ENCODE results near the gene WDR7.

Gene WDR7

GRCh38 chr18:56650944-56651770 is at the start of gene WDR7:
TSS of gene WDR7 (plus strand) at chr18:56651359. CDS start at chr18:56672516, 21,157 bp downstream.
- peak; percentile 99 for DNase-seq (ENCODE audit: low read depth)

DNA sequence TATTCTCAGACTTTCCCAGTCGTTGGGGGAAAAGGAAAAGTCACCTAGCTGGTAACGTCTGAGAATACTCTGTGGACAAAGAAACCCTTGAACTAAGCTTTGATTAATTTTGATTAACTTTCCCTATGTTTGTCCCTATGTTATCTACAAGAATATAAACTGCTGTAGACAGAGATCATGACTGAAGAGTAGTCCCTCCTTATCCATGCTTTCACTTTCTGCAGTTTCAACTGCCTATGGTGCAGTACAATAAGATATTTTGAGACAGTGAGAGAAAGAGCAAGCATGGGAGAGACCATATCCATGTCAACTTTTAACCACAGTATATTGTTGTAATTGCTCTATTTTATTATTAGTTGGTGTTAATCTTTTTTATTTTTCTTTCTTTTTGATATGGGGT is 44.5 kb upstream of the WDR7 start:
- no peak for DNase-seq (ENCODE audit: low read depth)

- DNase-seq (ENCODE audit: low read depth): no peak
Measured at GRCh38 chr18:56615738-56616520, 35.2 kb upstream of the WDR7 start.

GRCh38 chr18:56627991-56628390 is 23.2 kb upstream of the WDR7 start:
- no peak for DNase-seq (ENCODE audit: low read depth)

GRCh38 chr18:56632070-56633022 is 18.8 kb upstream of the WDR7 start:
- DNase-seq (ENCODE audit: low read depth): no peak

DNA sequence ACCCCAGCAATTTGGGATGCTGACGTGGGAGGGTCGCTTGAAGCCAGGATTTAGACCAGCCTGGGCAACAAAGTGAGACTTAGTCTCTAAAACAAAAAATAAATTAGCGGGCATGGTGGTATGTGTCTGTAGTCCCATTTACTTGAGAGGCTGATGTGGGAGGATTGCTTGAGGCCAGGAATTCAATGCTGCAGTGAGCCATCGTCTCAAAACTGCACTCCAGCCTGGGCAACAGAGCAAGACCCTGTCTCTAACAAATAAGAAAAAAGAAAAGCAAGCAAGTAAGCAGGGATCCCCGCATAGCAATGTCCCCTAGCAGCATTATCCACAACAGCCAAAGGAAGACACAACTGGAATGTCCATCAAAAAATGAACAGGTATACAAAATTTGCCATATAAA is 16.2 kb upstream of the WDR7 start:
- DNase-seq (ENCODE audit: low read depth): no peak

GRCh38 chr18:56637176-56637575 is 14.0 kb upstream of the WDR7 start:
- no peak for DNase-seq (ENCODE audit: low read depth)

DNA sequence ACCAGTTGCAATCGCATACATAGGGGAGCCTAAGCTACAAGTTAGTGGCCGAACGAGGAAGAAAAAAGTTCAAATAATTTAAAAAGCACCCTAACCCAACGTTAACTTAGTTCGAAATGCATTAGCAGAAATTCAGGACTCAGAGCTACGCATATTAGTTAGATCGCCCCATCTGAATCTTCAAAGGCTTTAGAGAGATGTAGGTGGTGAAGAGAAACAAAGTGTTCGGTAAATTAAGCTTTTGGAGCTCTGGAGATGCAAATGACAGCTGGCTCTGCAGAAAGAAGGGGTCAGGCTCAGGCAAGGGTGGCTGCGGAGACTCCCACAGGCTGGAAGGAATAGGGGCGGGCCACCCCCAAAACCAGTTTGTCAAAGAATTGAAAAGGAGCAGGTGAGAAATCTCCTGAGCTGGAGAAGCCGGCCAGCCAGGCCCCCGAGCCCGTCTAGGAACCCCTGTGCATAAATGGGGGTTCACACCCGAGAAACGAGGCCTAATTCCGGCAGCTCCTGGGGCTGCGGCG is 13.4 kb upstream of the WDR7 start:
- no peak for DNase-seq (ENCODE audit: low read depth)

GRCh38 chr18:56638232-56639103 is 12.7 kb upstream of the WDR7 start, which contains the start of gene TXNL1:
TSS of gene TXNL1 (minus strand) at chr18:56638592. CDS start at chr18:56638440, 152 bp downstream.
- peak; percentile 98 for DNase-seq (ENCODE audit: low read depth)

DNA sequence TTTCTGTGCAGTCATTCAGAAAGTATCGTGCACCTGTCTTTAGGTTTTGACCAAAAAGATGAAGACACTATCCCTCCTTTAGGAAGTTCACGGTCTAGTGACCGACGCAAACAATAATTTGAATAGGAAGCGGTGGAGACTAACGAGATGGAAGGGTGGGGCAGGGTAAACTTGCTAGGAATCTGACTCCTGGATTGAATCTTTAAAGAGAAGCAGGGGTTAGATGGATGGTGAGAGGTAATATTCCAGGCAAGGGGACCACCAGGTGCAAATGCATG is 12.1 kb upstream of the WDR7 start:
- no peak for DNase-seq (ENCODE audit: low read depth)

- no peak for DNase-seq (ENCODE audit: low read depth)
Measured at GRCh38 chr18:56639571-56639970, 11.6 kb upstream of the WDR7 start.

DNA sequence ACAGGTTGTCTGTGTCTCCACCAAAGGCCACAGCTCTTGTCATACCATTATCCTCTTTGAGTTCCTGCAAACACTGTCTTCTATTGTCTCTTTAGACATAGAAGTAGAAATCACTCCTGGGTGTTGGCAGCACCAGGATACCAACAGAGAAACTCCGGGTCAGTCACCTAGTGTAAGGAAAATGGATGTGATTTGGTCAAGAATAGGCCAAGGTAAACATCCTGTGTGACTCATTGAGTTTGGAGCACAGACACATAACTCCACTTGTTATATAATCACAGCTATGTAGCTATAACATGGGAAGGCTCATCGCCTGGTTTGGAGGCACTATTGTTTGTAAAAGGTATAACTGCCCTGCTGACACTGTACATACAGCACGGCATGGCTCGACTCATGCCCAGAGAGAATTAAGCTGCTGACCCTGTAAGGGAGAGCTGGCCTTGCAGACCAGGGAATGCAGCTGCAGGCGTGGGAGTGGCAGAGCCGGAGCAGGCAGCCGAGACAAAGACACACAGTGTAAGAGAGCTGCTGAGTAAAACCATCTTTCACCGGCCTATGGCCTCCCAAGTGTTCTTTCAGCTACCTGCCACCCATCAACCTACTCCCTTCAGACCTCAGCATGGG is 9.3 kb upstream of the WDR7 start:
- peak; percentile 22 for DNase-seq (ENCODE audit: low read depth)

DNA sequence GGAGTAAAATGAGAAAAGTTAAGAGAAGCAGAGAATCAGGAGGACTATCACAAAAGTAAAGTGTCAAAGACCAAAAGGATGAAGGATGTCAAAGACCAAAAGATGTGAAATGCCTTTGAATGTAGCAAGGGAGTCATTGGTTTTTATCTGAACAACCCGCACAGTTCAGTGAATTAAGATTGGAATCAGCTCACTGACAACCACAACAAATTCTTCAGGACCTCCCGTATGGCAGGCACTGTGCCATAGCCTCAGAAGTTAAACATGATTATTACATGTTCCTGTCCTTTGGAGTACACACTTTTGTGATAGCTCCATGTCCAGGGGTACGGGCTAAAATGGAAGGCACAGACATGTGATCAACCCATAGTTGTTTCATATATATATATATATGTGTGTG is 7.8 kb upstream of the WDR7 start:
- DNase-seq (ENCODE audit: low read depth): no peak

DNA sequence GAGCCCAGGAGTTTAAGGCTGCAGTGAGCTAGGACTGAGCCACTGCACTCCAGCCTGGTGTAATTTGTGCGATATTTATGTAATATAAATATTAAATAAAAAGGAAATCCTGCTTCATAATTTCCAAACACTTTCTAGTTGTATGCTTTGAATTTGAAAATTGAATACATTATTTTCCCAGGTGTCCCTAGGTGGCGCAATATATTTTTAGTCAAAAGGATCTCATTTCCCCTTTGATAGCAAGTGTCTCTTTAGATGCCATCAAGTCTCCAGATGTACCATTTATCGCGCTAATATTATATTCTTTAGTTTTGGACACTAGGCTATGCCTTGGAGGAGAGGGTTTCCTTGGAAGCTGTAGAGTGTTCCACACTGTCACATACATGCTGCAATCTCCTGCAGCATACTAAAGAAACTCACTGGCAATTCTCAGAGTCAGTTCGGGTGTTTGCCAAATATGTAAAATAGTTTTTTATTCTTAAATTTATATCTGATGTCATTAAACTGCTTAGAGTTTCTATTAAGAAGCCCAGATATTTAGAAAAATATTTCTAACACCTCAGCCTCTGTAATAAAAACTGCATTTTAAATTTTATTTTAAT is 5.6 kb upstream of the WDR7 start:
- peak; percentile 10 for DNase-seq (ENCODE audit: low read depth)

- DNase-seq (ENCODE audit: low read depth): no peak
Measured at GRCh38 chr18:56647071-56647470, 4.1 kb upstream of the WDR7 start.

- DNase-seq (ENCODE audit: low read depth): no peak
Measured at GRCh38 chr18:56647951-56648893, 2.9 kb upstream of the WDR7 start.

DNA sequence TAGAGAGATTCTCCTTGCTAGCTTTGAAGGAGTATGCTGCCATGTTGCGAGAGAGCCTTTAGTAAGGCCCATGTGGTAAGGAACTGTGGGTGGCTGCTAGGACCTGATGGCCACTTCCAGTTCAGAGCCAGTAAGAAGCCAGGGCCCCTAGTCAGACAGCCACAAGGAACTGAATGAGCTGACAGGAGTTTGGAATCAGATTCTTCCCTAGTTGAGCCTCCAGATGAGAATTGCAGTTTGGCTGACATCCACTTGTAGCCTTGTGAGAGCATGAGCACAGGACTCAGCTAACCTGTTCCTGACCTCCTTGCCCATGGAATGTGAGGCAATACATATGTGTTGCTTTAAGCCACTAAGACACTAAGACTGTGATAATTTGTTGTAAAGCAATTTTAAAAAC is 1.2 kb upstream of the WDR7 start:
- DNase-seq (ENCODE audit: low read depth): peak; percentile 7

DNA sequence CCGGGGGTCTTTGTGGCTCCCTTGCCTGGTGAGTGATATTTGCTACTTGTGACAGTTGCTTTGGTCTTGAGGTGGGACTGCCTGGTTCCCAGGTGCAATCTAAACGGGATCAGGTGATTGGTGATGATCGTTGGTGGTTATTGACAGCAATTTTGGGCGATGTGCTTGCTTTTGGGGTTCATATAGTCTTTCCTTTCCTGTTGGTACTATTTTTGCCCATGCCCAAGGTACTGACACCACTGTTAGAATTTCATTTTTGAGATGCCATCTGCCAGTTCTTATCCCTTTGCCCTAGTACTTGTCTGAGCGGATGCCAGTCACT is 573 bp downstream of the WDR7 start:
- DNase-seq (ENCODE audit: low read depth): no peak

DNA sequence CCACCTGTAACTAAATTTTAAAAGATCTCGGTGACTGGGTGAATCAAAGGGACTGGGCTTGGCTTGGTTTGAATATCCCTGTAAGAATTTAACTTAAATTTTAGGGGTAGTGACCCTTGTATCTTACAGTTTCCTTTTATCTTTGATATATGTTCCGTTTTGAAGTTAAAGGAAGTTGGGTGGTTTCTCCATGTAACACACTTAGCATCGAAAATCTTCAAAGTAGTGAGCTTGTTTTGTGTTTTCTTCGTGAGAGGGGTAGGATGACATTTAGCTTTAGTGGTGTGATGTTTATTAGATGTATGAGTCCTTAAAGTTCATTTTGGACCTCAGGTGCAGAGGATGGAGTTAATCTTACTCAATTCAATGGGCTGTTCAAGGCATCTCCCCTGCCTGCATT is 1.6 kb downstream of the WDR7 start:
- DNase-seq (ENCODE audit: low read depth): no peak

All from amniotic epithelial cell (primary cell).